Measurements from ENCODE around the gene GABRB1. TPM values are rescaled to one million over a fixed set of nuclear protein-coding genes. Genes with fewer than 3 reads are reported as not detected.

GABRB1 gene
- total and polyA plus RNA-seq, 2 of the 8 experiments (the other 6 are each of a cell fraction or from before 2014, with no cell fraction given): 0.22 to 0.38 TPM

DNA sequence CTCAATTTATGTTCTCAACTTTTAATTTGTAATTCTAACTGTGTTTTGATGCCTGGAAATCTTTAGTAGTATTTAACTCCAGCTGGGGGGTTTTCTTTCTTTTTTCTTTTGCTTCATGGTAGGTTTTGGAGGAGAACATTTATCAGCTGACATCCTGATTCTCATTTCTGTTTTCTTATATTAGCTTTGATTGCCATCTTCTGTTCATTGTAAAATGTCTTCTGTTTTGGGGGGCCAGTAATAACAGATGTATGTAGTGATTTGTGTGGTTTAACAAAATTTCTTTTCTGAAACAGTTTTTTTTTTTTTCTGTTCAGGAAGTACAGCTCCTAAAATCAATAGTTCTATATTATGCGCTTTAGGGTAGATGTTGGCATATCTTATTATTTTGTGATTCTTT, 182.2 kb downstream of the GABRB1 start:
- H3K23ac ChIP-seq (ENCODE audit: insufficient read length): no peak overlapping the region
- no peaks in the 10 kb centered on the region; the same call in 1 of the 2 replicates for H3K23me2 ChIP-seq (ENCODE audit: low read depth, low read length)
- WGBS, 2 experiments (ENCODE audit: extremely low coverage in 1 of 2, insufficient coverage in 1 of 2, insufficient read length in 1 of 2, insufficient replicate concordance in 2 of 2, low coverage in 1 of 2, low lambda C conversion rate in 2 of 2, missing lambda C conversion rate in 1 of 2): 92% methylated on average over 1 of the region's 1 CpG; no CpG with 5 or more reads in 1 of the 2 experiments
- no peak overlapping the region for H4K91ac ChIP-seq (replicated peaks; ENCODE audit: insufficient read length, low read length)
- CTCF ChIA-PET (ENCODE audit: partially characterized antibody): interaction anchor here (0.7 kb wide), 1 partner anchor 366 kb away, joined by 4 read pairs; no protein-coding TSS in a partner anchor
- H3K56ac ChIP-seq (replicated peaks; ENCODE audit: insufficient read length, low read depth, low read length): no peak overlapping the region
- no peak overlapping the region for H3K18ac ChIP-seq (ENCODE audit: extremely low read depth, low read length)
- H3K27ac ChIP-seq (ENCODE audit: low read depth, low read length): no peak overlapping the region
- FAIRE-seq: no peak
- DNase-seq (ENCODE audit: low read depth in 1 of 2, low spot score in 2 of 2): no peak
- no peak overlapping the region for H4K8ac ChIP-seq (ENCODE audit: extremely low read depth, insufficient read depth, low read length)
- H3K14ac ChIP-seq (ENCODE audit: insufficient read length): no peak overlapping the region
- no peaks in the 10 kb centered on the region for H3K79me2 ChIP-seq (ENCODE audit: control insufficient read depth in 1 of 2, insufficient read depth in 2 of 2, low read length in 2 of 2)
- no peaks in the 10 kb centered on the region for H3K4me1 ChIP-seq (replicated peaks in 1 of 4; ENCODE audit: control insufficient read depth in 3 of 4, insufficient read depth in 4 of 4, low read length in 3 of 4)
- H4K20me1 ChIP-seq (replicated peaks in 1 of 2; ENCODE audit: control insufficient read depth in 1 of 2, insufficient read depth in 2 of 2, low read length in 2 of 2): no peaks in the 10 kb centered on the region
- no peak overlapping the region for H2BK5ac ChIP-seq (ENCODE audit: low read depth, low read length)
- H3K9ac ChIP-seq (replicated peaks in 1 of 4; ENCODE audit: extremely low read depth in 1 of 4, low read depth in 3 of 4, low read length in 3 of 4): no peak overlapping the region
- H3K79me1 ChIP-seq (ENCODE audit: low read depth, low read length): no peaks in the 10 kb centered on the region
- H3K9me3 ChIP-seq (ENCODE audit: insufficient read depth in 2 of 2, low read depth in 1 of 2, low read length in 1 of 2): no peaks in the 10 kb centered on the region
- H2BK20ac ChIP-seq (ENCODE audit: low read length): no peak overlapping the region
- POLR2A ChIA-PET (ENCODE audit: partially characterized antibody): no interaction called here
- no peak overlapping the region for H3K4me2 ChIP-seq (ENCODE audit: insufficient read depth in 1 of 2, low read depth in 2 of 2, low read length in 2 of 2)
- no peak overlapping the region for H3K4me3 ChIP-seq (ENCODE audit: extremely low read depth in 1 of 4, insufficient read depth in 2 of 4, low read depth in 3 of 4, low read length in 4 of 4)
- no peaks in the 10 kb centered on the region for H3K27me3 ChIP-seq (replicated peaks in 1 of 4; ENCODE audit: control insufficient read depth in 3 of 4, extremely low read depth in 1 of 4, insufficient read depth in 3 of 4, low read length in 3 of 4)
- no peaks in the 10 kb centered on the region for H3K36me3 ChIP-seq (ENCODE audit: control insufficient read depth in 2 of 4, insufficient read depth in 4 of 4, low read length in 3 of 4)
- no peak overlapping the region for H3K4ac ChIP-seq (replicated peaks; ENCODE audit: insufficient read length, low read depth, low read length)
- H2AK5ac ChIP-seq (ENCODE audit: low read depth, low read length): no peak overlapping the region
- no peak overlapping the region for H2BK12ac ChIP-seq (ENCODE audit: low read depth, low read length)
- no peak overlapping the region for H4K5ac ChIP-seq (ENCODE audit: insufficient read length, low read depth, low read length)
- H2BK15ac ChIP-seq (ENCODE audit: low read length): no peak overlapping the region
- no peak overlapping the region for H2AFZ ChIP-seq (ENCODE audit: low read length)
- H2BK120ac ChIP-seq (replicated peaks; ENCODE audit: low read depth, low read length): no peak overlapping the region
- TF ChIP-seq CTBP2 (IDR thresholded peaks at IDR 0.05; ENCODE audit: borderline replicate concordance, insufficient read depth, insufficient read length, low read length) (no peak), POU5F1 (IDR thresholded peaks at IDR 0.05; ENCODE audit: low read depth, low read length) (no peak), SUZ12 (IDR thresholded peaks at IDR 0.05; ENCODE audit: low read length) (no peak), HDAC2 (IDR thresholded peaks at IDR 0.05; ENCODE audit: borderline replicate concordance in 1 of 2, low read depth in 2 of 2, low read length in 2 of 2) (no peak), RXRA (IDR thresholded peaks at IDR 0.05; ENCODE audit: insufficient read depth, low read depth, low read length) (no peak), MAFK (IDR thresholded peaks at IDR 0.05; ENCODE audit: low read depth, low read length) (no peak), SIRT6 (IDR thresholded peaks at IDR 0.05; ENCODE audit: low read length) (no peak)

Measured in H1 (cell line).